HEK293T (cell line): Measurements from ENCODE around the gene PTPRQ.
A peak's percentile ranks its signal among the peaks of the same experiment; 100 is the strongest.

Experiments
- CTCF ChIA-PET: fragments of 350-600 bp; formaldehyde crosslinking; extraction: SDS; loops from one replicate; lab custom pipeline; 2021; ENCODE audit warnings: antibody characterized with exemption, inconsistent platforms; lab: Yijun Ruan, JAX
- POLR2A ChIA-PET: fragments of 350-600 bp; formaldehyde crosslinking; extraction: SDS; loops from one replicate; lab custom pipeline; 2020; ENCODE audit warnings: antibody characterized with exemption, inconsistent platforms; lab: Yijun Ruan, JAX
- DNase-seq: peaks from one replicate; pipeline ENCODE4 v3.0.0; 2012; ENCODE audit warnings: mixed read lengths; ENCODE audit errors: extremely low spot score
- ARNT ChIP-seq: fragments of 450-650 bp; IDR thresholded peaks from 2 replicates; pipeline ENCODE4 v1.6.1; 2017; ENCODE audit warnings: mild to moderate bottlenecking
- BHLHE40 ChIP-seq: fragments of 450-650 bp; IDR thresholded peaks from 2 replicates; pipeline ENCODE4 v1.6.1; 2016; ENCODE audit warnings: mild to moderate bottlenecking, moderate library complexity, borderline replicate concordance
- CTBP1 ChIP-seq: fragments of 450-650 bp; IDR thresholded peaks from 2 replicates; pipeline ENCODE4 v1.6.1; 2016; ENCODE audit warnings: borderline replicate concordance
- ELF4 ChIP-seq: fragments of 450-650 bp; IDR thresholded peaks from 2 replicates; pipeline ENCODE4 v1.6.1; 2017; ENCODE audit warnings: antibody characterized with exemption
- FOXA1 ChIP-seq: fragments of 450-650 bp; IDR thresholded peaks from 2 replicates; pipeline ENCODE4 v1.6.1; 2016; ENCODE audit warnings: mild to moderate bottlenecking
- FOXK2 ChIP-seq: fragments of 450-650 bp; IDR thresholded peaks from 2 replicates; pipeline ENCODE4 v1.6.1; 2016; ENCODE audit warnings: mild to moderate bottlenecking
- FOXM1 ChIP-seq: fragments of 450-650 bp; IDR thresholded peaks from 2 replicates; pipeline ENCODE4 v1.6.1; 2017; ENCODE audit warnings: mild to moderate bottlenecking, borderline replicate concordance
- HDGF ChIP-seq: fragments of 450-650 bp; IDR thresholded peaks from 2 replicates; pipeline ENCODE4 v1.6.1; 2017; ENCODE audit warnings: antibody characterized with exemption, borderline replicate concordance
- L3MBTL2 ChIP-seq: fragments of 450-650 bp; conservative IDR thresholded peaks from 2 replicates; pipeline ENCODE4 v1.6.1; 2016; ENCODE audit warnings: mild to moderate bottlenecking
- LEF1 ChIP-seq: fragments of 450-650 bp; IDR thresholded peaks from 2 replicates; pipeline ENCODE4 v1.6.1; 2017; ENCODE audit warnings: mild to moderate bottlenecking, borderline replicate concordance
- NFRKB ChIP-seq: fragments of 450-650 bp; IDR thresholded peaks from 2 replicates; pipeline ENCODE4 v1.6.1; 2016; ENCODE audit warnings: mild to moderate bottlenecking, moderate library complexity
- PKNOX1 ChIP-seq: fragments of 450-650 bp; IDR thresholded peaks from 2 replicates; pipeline ENCODE4 v1.6.1; 2016
- SP1 ChIP-seq: fragments of 450-650 bp; IDR thresholded peaks from 2 replicates; pipeline ENCODE4 v1.6.1; 2017
- SUZ12 ChIP-seq: fragments of 450-650 bp; IDR thresholded peaks from 2 replicates; pipeline ENCODE4 v1.6.1; 2016; ENCODE audit warnings: mild to moderate bottlenecking
- TARDBP ChIP-seq: fragments of 450-650 bp; IDR thresholded peaks from 2 replicates; pipeline ENCODE4 v1.6.1; 2016
- ZNF384 ChIP-seq: fragments of 450-650 bp; IDR thresholded peaks from 2 replicates; pipeline ENCODE4 v1.6.1; 2016

Gene PTPRQ

GRCh38 chr12:80620281-80620680, 176.2 kb downstream of the PTPRQ start:
- ChIA-PET CTCF (no interaction called here), POLR2A (no interaction called here)
- DNase-seq = no peak
- TF ChIP-seq SUZ12 (no peak), CTBP1 (no peak), BHLHE40 (no peak), SP1 (no peak), NFRKB (no peak), FOXK2 (no peak), FOXA1 (no peak), PKNOX1 (no peak), HDGF (no peak), L3MBTL2 (no peak), ZNF384 (no peak)

DNA sequence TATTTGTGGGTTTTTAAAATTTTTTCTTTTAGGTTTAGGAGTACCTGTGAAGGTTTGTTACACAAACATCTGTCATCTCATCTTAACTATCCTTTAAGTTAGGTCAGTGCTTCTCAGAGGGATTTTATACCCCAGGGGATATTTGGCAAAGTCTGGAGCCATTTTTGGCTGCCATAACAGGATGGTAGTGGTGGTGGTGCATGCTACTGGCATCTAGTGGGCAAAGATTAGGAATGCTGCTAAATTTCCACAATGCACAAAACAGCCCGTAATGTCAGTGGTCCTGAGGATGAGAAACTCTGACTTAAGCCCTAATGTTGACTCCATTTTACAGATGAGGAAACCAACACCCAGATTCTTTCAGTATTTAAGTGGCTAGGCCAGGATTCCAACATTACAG, 178.2 kb downstream of the PTPRQ start:
- POLR2A ChIA-PET = no interaction called here
- TF ChIP-seq FOXA1 (no peak), L3MBTL2 (no peak), FOXM1 (no peak), SUZ12 (no peak), TARDBP (no peak), FOXK2 (no peak), ARNT (no peak), LEF1 (no peak), BHLHE40 (no peak), PKNOX1 (no peak), NFRKB (no peak), CTBP1 (no peak), SP1 (no peak), HDGF (no peak)
- no peak for DNase-seq
- CTCF ChIA-PET = no interaction called here

GRCh38 chr12:80625051-80625450, 181.0 kb downstream of the PTPRQ start:
- DNase-seq = no peak
- TF ChIP-seq TARDBP = no peak
- TF ChIP-seq ELF4 = no peak
- no peak for TF ChIP-seq LEF1
- TF ChIP-seq CTBP1 = no peak
- TF ChIP-seq FOXA1 = no peak
- TF ChIP-seq BHLHE40 = no peak
- TF ChIP-seq SP1 = no peak
- TF ChIP-seq HDGF = no peak
- TF ChIP-seq SUZ12 = no peak
- no peak for TF ChIP-seq ZNF384
- no peak for TF ChIP-seq L3MBTL2
- ChIA-PET POLR2A (no interaction called here), CTCF (no interaction called here)

DNA sequence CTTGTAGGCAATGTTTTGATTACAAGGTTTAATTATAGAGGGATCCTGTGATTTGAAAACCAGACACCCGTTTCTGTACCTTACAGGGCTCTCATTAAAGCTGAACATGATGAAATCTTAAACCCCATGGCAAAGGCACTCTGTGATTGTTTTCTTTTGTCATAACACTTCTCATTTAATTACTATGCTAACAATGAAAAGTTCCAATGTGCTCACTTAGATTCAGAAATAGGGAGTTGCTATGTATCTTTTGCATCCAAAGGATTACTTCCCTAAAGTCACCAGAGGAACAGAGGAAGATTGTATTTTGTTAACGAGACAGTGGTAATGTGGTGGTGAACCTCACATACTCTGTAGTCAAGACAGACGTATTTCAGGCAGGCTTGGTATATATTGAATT, 181.9 kb downstream of the PTPRQ start:
- POLR2A ChIA-PET = no interaction called here
- no peak for DNase-seq
- no peak for TF ChIP-seq TARDBP
- TF ChIP-seq FOXK2 = no peak
- TF ChIP-seq FOXM1 = no peak
- TF ChIP-seq CTBP1 = no peak
- TF ChIP-seq ELF4 = no peak
- no peak for TF ChIP-seq HDGF
- CTCF ChIA-PET = interaction anchor here (0.5 kb wide), 1 partner anchor 28 kb away, joined by 3 read pairs; no protein-coding TSS in a partner anchor

DNA sequence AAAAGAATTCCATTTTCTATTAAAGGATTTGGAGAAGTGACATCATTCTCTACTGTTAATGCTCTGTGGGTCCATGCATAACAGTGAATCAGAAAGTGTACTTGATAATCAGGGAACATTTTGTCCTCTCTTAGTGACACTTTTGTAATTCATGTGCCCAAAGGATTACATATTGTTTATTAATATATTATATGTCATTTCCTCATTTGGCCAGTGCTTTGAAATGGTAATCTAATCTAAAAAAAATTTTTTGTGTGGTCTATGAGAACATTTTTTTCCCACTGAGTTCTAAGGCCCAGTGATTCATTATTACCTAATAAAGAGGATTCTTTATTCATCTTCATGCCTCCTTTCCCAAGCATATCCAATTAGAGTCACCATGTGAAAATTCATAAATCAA, 183.7 kb downstream of the PTPRQ start:
- CTCF ChIA-PET = no interaction called here
- no peak for DNase-seq
- POLR2A ChIA-PET = no interaction called here
- TF ChIP-seq ELF4 (no peak), LEF1 (no peak), ARNT (no peak), NFRKB (no peak), TARDBP (no peak), FOXK2 (no peak), FOXM1 (no peak), FOXA1 (no peak), PKNOX1 (no peak), CTBP1 (no peak), HDGF (no peak), L3MBTL2 (no peak), SUZ12 (no peak), ZNF384 (no peak), SP1 (no peak), BHLHE40 (no peak)

DNA sequence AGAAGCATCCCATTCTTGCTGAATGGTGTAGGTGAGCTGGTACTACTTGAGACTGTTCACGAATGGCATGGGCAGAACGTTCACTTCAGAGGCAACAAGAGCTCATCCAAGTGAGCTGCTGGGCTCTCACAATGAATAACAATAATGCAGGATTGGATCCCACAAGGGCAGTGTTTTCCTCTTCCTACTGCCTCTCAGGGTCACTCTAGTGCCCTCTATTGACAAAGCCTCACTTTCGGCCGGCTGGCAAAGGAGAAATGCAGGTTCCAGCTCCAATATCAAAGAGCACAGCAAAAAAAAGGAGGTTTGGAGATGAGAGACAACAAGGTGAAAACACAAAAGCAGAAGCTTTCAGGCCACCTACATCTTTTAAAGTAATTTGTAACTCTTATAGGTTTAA, 188.8 kb downstream of the PTPRQ start:
- DNase-seq = peak; percentile 33
- CTCF ChIA-PET = interaction anchor here (1.2 kb wide), 2 partner anchors 10 to 346 kb away, joined by 3 read pairs; no protein-coding TSS in a partner anchor
- TF ChIP-seq FOXA1 (no peak), LEF1 (no peak), NFRKB (no peak), ARNT (no peak), HDGF (no peak), PKNOX1 (no peak), ELF4 (no peak), CTBP1 (no peak), SUZ12 (no peak), TARDBP (no peak), BHLHE40 (no peak), FOXM1 (no peak), L3MBTL2 (no peak)
- POLR2A ChIA-PET = no interaction called here
